CD4-positive, alpha-beta T cell (primary cell): ENCODE data around the gene KBTBD6. TPM values are rescaled to one million over a fixed set of nuclear protein-coding genes. Genes with fewer than 3 reads are reported as not detected.

ENCODE experiments used
- ATAC-seq: fragments of 200-7000 bp; cut with Tn5 transposase; one replicate; pipeline ENCODE4 v1.10.0; 2022; ENCODE audit warnings: mild to moderate bottlenecking; ENCODE audit not compliant: poor library complexity
- CTCF ChIA-PET: fragments of 350-600 bp; sonication (Branson Sonifier 250); formaldehyde crosslinking; loops from one replicate; lab custom pipeline; 2021; ENCODE audit warnings: antibody characterized with exemption, inconsistent platforms; lab: Charles Lee
- POLR2A ChIA-PET: fragments of 350-600 bp; sonication (Branson Sonifier 250); formaldehyde crosslinking; loops from one replicate; lab custom pipeline; 2021; ENCODE audit warnings: antibody characterized with exemption, inconsistent platforms; lab: Charles Lee
- DNase-seq, 14 experiments: peaks; one replicate each; pipeline ENCODE4 v3.0.0-alpha.2; 2013 to 2020; ENCODE audit warnings: mixed read lengths in 2 of 14
- H3K27ac ChIP-seq, 2 donors: one replicate each; pipeline versions ENCODE4 v1.5.1 to v1.7.0; 2013; ENCODE audit warnings: low read length in 2 of 2, low read depth in 1 of 2, mild to moderate bottlenecking in 1 of 2
- H3K27me3 ChIP-seq, 2 experiments: 1 replicate in 1 of 2; 2 replicates in 1 of 2; pipeline versions ENCODE4 v1.6.1 to v1.7.0; 2013; ENCODE audit warnings: low read length in 2 of 2, control low read depth in 1 of 2, mild to moderate bottlenecking in 1 of 2, moderate library complexity in 1 of 2; ENCODE audit not compliant: insufficient read depth in 2 of 2, control insufficient read depth in 1 of 2
- H3K36me3 ChIP-seq: one replicate; pipeline ENCODE4 v1.6.1; 2013; ENCODE audit warnings: low read length, control low read depth; ENCODE audit not compliant: insufficient read depth
- H3K4me1 ChIP-seq: one replicate; pipeline ENCODE4 v1.6.1; 2013; ENCODE audit warnings: low read length, control low read depth; ENCODE audit not compliant: insufficient read depth
- H3K4me3 ChIP-seq: one replicate; pipeline ENCODE4 v1.5.1; 2013; ENCODE audit warnings: mild to moderate bottlenecking, low read length, moderate library complexity
- H3K9me3 ChIP-seq, 2 experiments: 1 replicate in 1 of 2; 2 replicates in 1 of 2; pipeline versions ENCODE4 v1.6.1 to v1.7.0; 2013; ENCODE audit warnings: low read length in 2 of 2, mild to moderate bottlenecking in 2 of 2, control low read depth in 1 of 2, moderate library complexity in 1 of 2; ENCODE audit not compliant: control insufficient read depth in 1 of 2, insufficient read depth in 1 of 2
- H3K27ac Mint-ChIP-seq: one replicate; pipeline ENCODE4 v1.8.0; 2020; ENCODE audit warnings: mixed read lengths
- H3K27me3 Mint-ChIP-seq: one replicate; pipeline ENCODE4 v1.8.0; 2021; ENCODE audit warnings: mixed read lengths
- H3K36me3 Mint-ChIP-seq: one replicate; pipeline ENCODE4 v1.8.0; 2021; ENCODE audit warnings: low read depth, mixed read lengths
- H3K4me1 Mint-ChIP-seq: one replicate; pipeline ENCODE4 v1.8.0; 2021; ENCODE audit warnings: low read depth, mixed read lengths
- H3K4me3 Mint-ChIP-seq: one replicate; pipeline ENCODE4 v1.8.0; 2020; ENCODE audit warnings: mild to moderate bottlenecking, mixed read lengths
- H3K9me3 Mint-ChIP-seq: one replicate; pipeline ENCODE4 v1.8.0; 2020; ENCODE audit warnings: mixed read lengths
- intact Hi-C, 2 experiments: fragments of 100-400 bp; cut with DNase I in 1 of 2; cut with micrococcal nuclease in 1 of 2; formaldehyde crosslinking; loops; one replicate each; pipeline versions ENCODE4 v1.15.1 to v1.9.0; 2023 to 2025; cut with DNase I, micrococcal nuclease
- total RNA-seq, 174 experiments: library from RNA in 2 of 174; stranded (reverse) in 2 of 174; gene quantifications; one replicate each; pipeline ENCODE4 v1.2.3 and lab custom pipeline; 2021 to 2026
- TF ChIP-seq, protein P1 (sequence below): fragments of 200-600 bp; IDR thresholded peaks from one replicate; pipeline ENCODE4 v1.8.0; 2022; ENCODE audit warnings: antibody characterized with exemption, mild to moderate bottlenecking

Gene KBTBD6
- total RNA-seq, 2 experiments from 2014 or later, result 6.8 to 7.2 TPM

DNA sequence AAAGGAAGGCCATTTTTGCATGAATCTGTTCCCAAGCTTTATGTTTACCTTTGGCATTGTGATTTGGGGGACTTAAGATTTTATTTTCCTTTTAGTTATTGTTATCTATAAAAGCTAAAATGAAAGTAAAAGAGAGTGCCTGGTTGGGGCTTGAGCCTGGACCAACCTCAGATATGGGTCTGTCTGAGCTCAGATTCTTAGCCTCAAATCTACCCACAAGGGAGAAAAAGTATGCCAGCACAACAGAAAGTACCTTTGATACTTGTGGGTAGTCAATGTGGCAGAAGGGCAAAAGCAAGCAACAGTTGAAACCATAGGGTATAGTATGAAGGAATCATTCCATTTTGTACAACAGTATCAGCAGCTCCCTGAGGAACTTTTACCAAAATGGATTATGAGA is 26.6 kb upstream of the KBTBD6 start:
- Mint-ChIP-seq H3K27ac (no peak overlapping the region), H3K9me3 (no peaks in the 10 kb centered on the region)
- no peak for ATAC-seq

DNA sequence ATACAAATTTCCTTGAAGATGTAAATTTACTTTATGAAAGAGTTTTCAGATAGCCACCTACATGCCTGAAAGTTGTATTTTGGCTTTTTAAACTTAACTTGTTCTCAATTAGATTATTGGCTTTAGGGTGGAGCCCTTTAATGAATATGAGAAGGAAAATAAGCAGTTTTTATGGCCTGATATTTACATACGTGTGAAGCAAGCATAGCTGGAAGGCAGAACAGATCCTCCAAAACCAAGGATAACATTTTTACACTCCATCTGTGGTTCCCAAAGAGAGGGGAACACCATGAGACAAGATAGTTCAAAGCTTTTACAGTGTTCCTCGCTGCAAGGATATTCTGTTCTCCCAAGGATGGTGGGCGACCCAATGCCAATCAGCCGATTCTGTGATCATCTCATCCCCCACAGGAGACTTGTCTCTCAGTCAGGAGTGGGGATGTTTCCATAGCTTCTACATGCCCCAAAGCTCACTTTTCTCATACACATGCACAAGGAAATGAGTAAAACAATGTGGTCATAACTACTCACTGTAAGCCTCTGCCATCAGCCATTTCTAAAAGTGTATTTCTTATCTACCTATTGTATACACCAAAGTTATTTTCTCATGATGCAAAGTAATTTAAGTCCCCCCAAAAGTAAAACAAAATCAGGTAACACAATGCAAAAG is 24.6 kb upstream of the KBTBD6 start:
- no peak for DNase-seq
- H3K4me3 ChIP-seq, result no peak overlapping the region
- H3K9me3 ChIP-seq, result peaks cover 0 to 7% of the 10 kb centered on the region in 2 experiments
- intact Hi-C loops, result no loop called here
- peaks cover 15% of the 10 kb centered on the region for H3K36me3 Mint-ChIP-seq
- no peak overlapping the region for H3K4me3 Mint-ChIP-seq
- H3K4me1 Mint-ChIP-seq, result no peaks in the 10 kb centered on the region
- H3K36me3 ChIP-seq, result no peaks in the 10 kb centered on the region
- no peaks in the 10 kb centered on the region for H3K27me3 Mint-ChIP-seq
- CTCF ChIA-PET, result interaction anchor here (0.6 kb wide), 2 partner anchors 335 to 1574 kb away, joined by 3 read pairs; no protein-coding TSS in a partner anchor
- no peak for ATAC-seq
- TF ChIP-seq, protein P1, sequence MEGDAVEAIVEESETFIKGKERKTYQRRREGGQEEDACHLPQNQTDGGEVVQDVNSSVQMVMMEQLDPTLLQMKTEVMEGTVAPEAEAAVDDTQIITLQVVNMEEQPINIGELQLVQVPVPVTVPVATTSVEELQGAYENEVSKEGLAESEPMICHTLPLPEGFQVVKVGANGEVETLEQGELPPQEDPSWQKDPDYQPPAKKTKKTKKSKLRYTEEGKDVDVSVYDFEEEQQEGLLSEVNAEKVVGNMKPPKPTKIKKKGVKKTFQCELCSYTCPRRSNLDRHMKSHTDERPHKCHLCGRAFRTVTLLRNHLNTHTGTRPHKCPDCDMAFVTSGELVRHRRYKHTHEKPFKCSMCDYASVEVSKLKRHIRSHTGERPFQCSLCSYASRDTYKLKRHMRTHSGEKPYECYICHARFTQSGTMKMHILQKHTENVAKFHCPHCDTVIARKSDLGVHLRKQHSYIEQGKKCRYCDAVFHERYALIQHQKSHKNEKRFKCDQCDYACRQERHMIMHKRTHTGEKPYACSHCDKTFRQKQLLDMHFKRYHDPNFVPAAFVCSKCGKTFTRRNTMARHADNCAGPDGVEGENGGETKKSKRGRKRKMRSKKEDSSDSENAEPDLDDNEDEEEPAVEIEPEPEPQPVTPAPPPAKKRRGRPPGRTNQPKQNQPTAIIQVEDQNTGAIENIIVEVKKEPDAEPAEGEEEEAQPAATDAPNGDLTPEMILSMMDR, result no peak
- no peak overlapping the region for H3K27ac ChIP-seq
- no peaks in the 10 kb centered on the region for H3K27me3 ChIP-seq
- H3K9me3 Mint-ChIP-seq, result peaks cover 4% of the 10 kb centered on the region
- H3K27ac Mint-ChIP-seq, result no peak overlapping the region
- no peaks in the 10 kb centered on the region for H3K4me1 ChIP-seq
- POLR2A ChIA-PET, result no interaction called here

More for the DNA sequence above, 26.6 kb upstream of the KBTBD6 start:
- Mint-ChIP-seq H3K4me1 (no peaks in the 10 kb centered on the region), H3K27me3 (no peaks in the 10 kb centered on the region), H3K4me3 (no peak overlapping the region), H3K36me3 (peaks cover 11% of the 10 kb centered on the region)
- Histone ChIP-seq H3K36me3 (no peaks in the 10 kb centered on the region), H3K27me3 (no peaks in the 10 kb centered on the region), H3K9me3 (no peaks in the 10 kb centered on the region), H3K4me1 (no peaks in the 10 kb centered on the region), H3K4me3 (no peak overlapping the region), H3K27ac (no peak overlapping the region)
- intact Hi-C loops, result no loop called here
- TF ChIP-seq, protein P1, result no peak
- CTCF ChIA-PET, result no interaction called here
- no peak for DNase-seq
- POLR2A ChIA-PET, result no interaction called here

DNA sequence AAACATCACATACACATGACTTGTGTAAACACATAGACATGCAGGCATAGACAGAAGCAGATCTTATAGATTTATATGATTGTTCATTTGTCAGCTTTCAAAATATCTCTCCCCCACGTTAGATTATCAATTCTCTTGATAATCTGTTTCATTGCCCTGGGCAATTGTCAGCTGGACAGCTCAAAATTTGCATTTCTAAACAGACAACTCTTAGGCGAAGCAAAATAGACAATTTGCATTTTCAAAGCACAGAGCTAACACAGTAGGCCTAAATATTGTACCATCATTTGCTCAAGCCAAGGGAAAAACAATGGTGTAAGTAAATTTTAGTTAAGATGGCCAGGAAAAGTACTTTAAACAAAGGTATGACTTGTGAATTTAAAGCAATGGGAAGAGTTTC is 24.0 kb upstream of the KBTBD6 start:
- H3K27me3 ChIP-seq, result no peaks in the 10 kb centered on the region
- no peaks in the 10 kb centered on the region for H3K4me1 ChIP-seq
- intact Hi-C loops, result no loop called here
- DNase-seq (no peak), ATAC-seq (no peak)
- no peak overlapping the region for H3K4me3 ChIP-seq
- H3K36me3 Mint-ChIP-seq, result peaks cover 21% of the 10 kb centered on the region
- POLR2A ChIA-PET, result no interaction called here
- no peak overlapping the region for H3K4me3 Mint-ChIP-seq
- no peaks in the 10 kb centered on the region for H3K4me1 Mint-ChIP-seq
- peaks cover 0 to 12% of the 10 kb centered on the region in 2 experiments for H3K9me3 ChIP-seq
- CTCF ChIA-PET, result no interaction called here
- TF ChIP-seq, protein P1, result no peak
- no peaks in the 10 kb centered on the region for H3K36me3 ChIP-seq
- H3K9me3 Mint-ChIP-seq, result peaks cover 10% of the 10 kb centered on the region
- no peak overlapping the region for H3K27ac ChIP-seq
- no peaks in the 10 kb centered on the region for H3K27me3 Mint-ChIP-seq
- no peak overlapping the region for H3K27ac Mint-ChIP-seq
